ENCODE data around the gene ARMC10.
A peak's percentile ranks its signal among the peaks of the same experiment; 100 is the strongest.
"Not testable (repeated sequence)": the region's sequence is repeated elsewhere in the genome, so short reads cannot be mapped to it uniquely, and the experiment has no call there.

ARMC10 gene

GRCh38 chr7:103048833-103049232 lies 26.1 kb upstream of the ARMC10 start:
- H3K27ac ChIP-seq, result no peak overlapping the region
- peaks cover 8% of the 10 kb centered on the region for H3K9me3 ChIP-seq (ENCODE audit: severe bottlenecking)
- no peaks in the 10 kb centered on the region for H3K36me3 ChIP-seq
- no peak for DNase-seq
- no peak overlapping the region for H3K4me3 ChIP-seq (ENCODE audit: low read depth, low read length)
- no peak for TF ChIP-seq CTCF (IDR thresholded peaks at IDR 0.05; ENCODE audit: low read depth, low read length)
- H3K27me3 ChIP-seq (ENCODE audit: insufficient read depth, low read depth, severe bottlenecking), result no peaks in the 10 kb centered on the region

- Histone ChIP-seq H3K27me3 (ENCODE audit: insufficient read depth, low read depth, severe bottlenecking) (no peaks in the 10 kb centered on the region), H3K9me3 (ENCODE audit: severe bottlenecking) (peaks cover 8% of the 10 kb centered on the region), H3K36me3 (no peaks in the 10 kb centered on the region), H3K4me3 (ENCODE audit: low read depth, low read length) (no peak overlapping the region), H3K27ac (no peak overlapping the region)
- TF ChIP-seq CTCF (IDR thresholded peaks at IDR 0.05; ENCODE audit: low read depth, low read length), result no peak
- DNase-seq, result no peak
These were observed 23.4 kb upstream of the ARMC10 start for GRCh38 chr7:103051519-103051918.

DNA sequence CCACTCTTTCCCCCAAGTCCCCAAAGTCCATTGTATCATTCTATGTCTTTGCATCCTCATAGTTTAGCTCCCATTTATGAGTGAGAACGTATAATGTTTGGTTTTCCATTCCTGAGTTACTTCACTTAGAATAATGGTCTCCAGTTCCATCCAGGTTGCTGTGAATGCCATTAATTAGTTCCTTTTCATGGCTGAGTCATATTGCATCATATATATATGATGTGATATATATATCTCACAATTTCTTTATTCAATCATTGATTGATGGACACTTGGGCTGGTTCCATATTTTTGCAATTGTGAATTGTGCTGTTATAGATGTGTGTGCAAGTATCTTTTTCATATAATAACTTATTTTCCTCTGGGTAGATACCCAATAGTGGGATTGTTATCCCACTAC lies 18.9 kb upstream of the ARMC10 start:
- not testable (repeated sequence) for H3K27me3 ChIP-seq (ENCODE audit: insufficient read depth, low read depth, severe bottlenecking); H3K9me3 ChIP-seq (ENCODE audit: severe bottlenecking); H3K36me3 ChIP-seq; DNase-seq; H3K4me3 ChIP-seq (ENCODE audit: low read depth, low read length); H3K27ac ChIP-seq

DNA sequence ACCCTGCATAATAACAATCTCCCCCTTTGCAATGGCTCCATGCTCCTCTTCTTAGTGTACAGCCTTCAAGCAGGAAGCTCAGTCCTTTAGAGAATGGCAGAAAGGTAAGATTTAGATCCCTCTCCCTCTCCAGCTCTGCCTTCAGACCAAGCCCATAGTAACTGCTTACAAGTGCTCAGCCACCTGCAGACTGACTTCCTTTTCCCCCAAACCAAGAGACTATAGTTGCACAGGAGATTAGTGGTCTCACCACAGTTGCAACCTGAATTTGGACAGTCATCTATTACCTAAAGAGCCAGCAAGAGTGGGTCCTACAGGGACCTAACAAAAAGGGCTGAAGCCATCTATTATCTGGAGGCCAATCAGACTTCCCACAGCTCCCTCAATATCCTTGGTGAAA lies 16.8 kb upstream of the ARMC10 start:
- TF ChIP-seq CTCF (IDR thresholded peaks at IDR 0.05; ENCODE audit: low read depth, low read length), result no peak
- H3K9me3 ChIP-seq (ENCODE audit: severe bottlenecking), result no peaks in the 10 kb centered on the region
- no peaks in the 10 kb centered on the region for H3K36me3 ChIP-seq
- DNase-seq, result no peak
- no peak overlapping the region for H3K4me3 ChIP-seq (ENCODE audit: low read depth, low read length)
- no peak overlapping the region for H3K27ac ChIP-seq
- no peaks in the 10 kb centered on the region for H3K27me3 ChIP-seq (ENCODE audit: insufficient read depth, low read depth, severe bottlenecking)

DNA sequence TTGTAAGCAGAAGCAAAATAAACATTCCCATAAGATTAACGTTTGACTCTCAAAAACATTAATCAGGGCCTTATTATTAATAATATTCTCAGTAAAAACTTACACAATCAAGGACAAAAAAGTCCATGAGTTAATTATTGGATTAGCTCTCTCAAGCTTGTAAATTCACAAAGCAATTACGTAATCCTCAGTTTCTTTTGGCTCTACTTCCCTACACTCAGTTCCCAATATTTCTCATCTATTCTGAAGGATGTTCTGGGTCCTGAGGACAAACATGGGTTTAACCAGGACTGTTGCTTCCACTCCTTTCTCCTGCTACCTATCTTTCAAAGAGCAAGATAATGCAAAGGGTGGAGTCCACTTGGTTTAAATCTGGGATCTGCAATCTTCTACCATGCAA lies 15.5 kb upstream of the ARMC10 start:
- DNase-seq, result no peak
- H3K36me3 ChIP-seq, result no peaks in the 10 kb centered on the region
- H3K9me3 ChIP-seq (ENCODE audit: severe bottlenecking), result no peaks in the 10 kb centered on the region
- no peak overlapping the region for H3K4me3 ChIP-seq (ENCODE audit: low read depth, low read length)
- no peaks in the 10 kb centered on the region for H3K27me3 ChIP-seq (ENCODE audit: insufficient read depth, low read depth, severe bottlenecking)
- no peak for TF ChIP-seq CTCF (IDR thresholded peaks at IDR 0.05; ENCODE audit: low read depth, low read length)
- no peak overlapping the region for H3K27ac ChIP-seq

DNA sequence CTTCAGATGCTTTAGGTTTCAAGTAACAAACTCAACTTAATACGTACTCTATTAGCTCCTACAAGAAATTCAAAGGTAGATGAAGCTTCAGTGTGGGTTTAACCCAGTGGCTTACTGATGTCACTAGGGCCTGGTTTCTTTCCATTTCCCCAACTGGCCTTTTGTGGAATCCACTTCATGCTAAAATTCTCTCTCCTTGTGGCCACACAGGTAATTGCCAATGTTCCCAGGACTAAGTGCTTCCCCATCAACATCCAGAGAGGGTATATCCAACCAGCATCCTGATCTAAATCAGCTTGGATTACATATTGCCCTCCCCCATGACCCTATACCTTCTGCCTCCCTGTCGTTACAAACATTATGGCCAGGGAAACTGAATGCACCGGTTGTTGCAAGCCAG lies 11.0 kb upstream of the ARMC10 start:
- TF ChIP-seq CTCF (IDR thresholded peaks at IDR 0.05; ENCODE audit: low read depth, low read length), result 0 out of 2 replicates have a peak, but pooled peaks have one; percentile 4
- Histone ChIP-seq H3K9me3 (ENCODE audit: severe bottlenecking) (no peaks in the 10 kb centered on the region), H3K36me3 (no peaks in the 10 kb centered on the region), H3K27me3 (ENCODE audit: insufficient read depth, low read depth, severe bottlenecking) (no peaks in the 10 kb centered on the region), H3K4me3 (ENCODE audit: low read depth, low read length) (no peak overlapping the region), H3K27ac (no peak overlapping the region)
- DNase-seq, result no peak

All from WERI-Rb-1 (cell line).